ENCODE results near the gene GRM8.
"Not testable (repeated sequence)": the region's sequence is repeated elsewhere in the genome, so short reads cannot be mapped to it uniquely, and the experiment has no call there.

Gene GRM8

GRCh38 chr7:126876536-126876935, 376.2 kb downstream of the GRM8 start:
- H3K4me3 Mint-ChIP-seq; intact Hi-C loops (cut with micrococcal nuclease); H3K36me3 Mint-ChIP-seq (ENCODE audit: low read depth); H3K27me3 Mint-ChIP-seq; H3K4me1 Mint-ChIP-seq (ENCODE audit: low read depth); H3K27ac Mint-ChIP-seq; H3K9me3 Mint-ChIP-seq: not testable (repeated sequence)

GRCh38 chr7:126856691-126857291, 395.9 kb downstream of the GRM8 start:
- Mint-ChIP-seq H3K27ac (no peak overlapping the region), H3K9me3 (no peaks in the 10 kb centered on the region), H3K4me1 (ENCODE audit: low read depth) (no peaks in the 10 kb centered on the region), H3K27me3 (peaks cover 1% of the 10 kb centered on the region), H3K36me3 (ENCODE audit: low read depth) (no peaks in the 10 kb centered on the region), H3K4me3 (no peak overlapping the region)
- intact Hi-C loops (cut with micrococcal nuclease): loop anchor here (5.0 kb wide), 1 partner anchor 656 kb away; no protein-coding TSS in a partner anchor

GRCh38 chr7:126845331-126845730, 407.4 kb downstream of the GRM8 start:
- no peaks in the 10 kb centered on the region for H3K9me3 Mint-ChIP-seq
- H3K27me3 Mint-ChIP-seq: no peaks in the 10 kb centered on the region
- H3K4me1 Mint-ChIP-seq (ENCODE audit: low read depth): no peaks in the 10 kb centered on the region
- intact Hi-C loops (cut with micrococcal nuclease): no loop called here
- H3K36me3 Mint-ChIP-seq (ENCODE audit: low read depth): no peaks in the 10 kb centered on the region
- H3K4me3 Mint-ChIP-seq: no peak overlapping the region
- H3K27ac Mint-ChIP-seq: no peak overlapping the region

- H3K4me3 Mint-ChIP-seq: no peak overlapping the region
- H3K36me3 Mint-ChIP-seq (ENCODE audit: low read depth): no peaks in the 10 kb centered on the region
- intact Hi-C loops (cut with micrococcal nuclease): no loop called here
- no peaks in the 10 kb centered on the region for H3K27me3 Mint-ChIP-seq
- H3K27ac Mint-ChIP-seq: no peak overlapping the region
- H3K4me1 Mint-ChIP-seq (ENCODE audit: low read depth): no peaks in the 10 kb centered on the region
- H3K9me3 Mint-ChIP-seq: no peaks in the 10 kb centered on the region
Measured at GRCh38 chr7:126843883-126844282, 408.9 kb downstream of the GRM8 start.

GRCh38 chr7:126843336-126843735, 409.4 kb downstream of the GRM8 start:
- Mint-ChIP-seq H3K36me3 (ENCODE audit: low read depth) (no peaks in the 10 kb centered on the region), H3K27ac (no peak overlapping the region), H3K4me1 (ENCODE audit: low read depth) (no peaks in the 10 kb centered on the region), H3K9me3 (no peaks in the 10 kb centered on the region), H3K27me3 (no peaks in the 10 kb centered on the region), H3K4me3 (no peak overlapping the region)
- intact Hi-C loops (cut with micrococcal nuclease): no loop called here

GRCh38 chr7:126842451-126842850, 410.3 kb downstream of the GRM8 start:
- Mint-ChIP-seq H3K27me3 (no peaks in the 10 kb centered on the region), H3K4me1 (ENCODE audit: low read depth) (no peaks in the 10 kb centered on the region), H3K4me3 (no peak overlapping the region), H3K36me3 (ENCODE audit: low read depth) (no peaks in the 10 kb centered on the region), H3K27ac (no peak overlapping the region), H3K9me3 (no peaks in the 10 kb centered on the region)
- intact Hi-C loops (cut with micrococcal nuclease): no loop called here

- Mint-ChIP-seq H3K36me3 (ENCODE audit: low read depth) (no peaks in the 10 kb centered on the region), H3K9me3 (no peaks in the 10 kb centered on the region), H3K4me3 (no peak overlapping the region)
Measured at GRCh38 chr7:126840869-126841268, 411.9 kb downstream of the GRM8 start.

GRCh38 chr7:126839624-126840023, 413.1 kb downstream of the GRM8 start:
- no peaks in the 10 kb centered on the region for H3K4me1 Mint-ChIP-seq (ENCODE audit: low read depth)
- no peaks in the 10 kb centered on the region for H3K9me3 Mint-ChIP-seq
- H3K4me3 Mint-ChIP-seq: no peak overlapping the region
- H3K27ac Mint-ChIP-seq: no peak overlapping the region
- no peaks in the 10 kb centered on the region for H3K27me3 Mint-ChIP-seq
- no peaks in the 10 kb centered on the region for H3K36me3 Mint-ChIP-seq (ENCODE audit: low read depth)
- intact Hi-C loops (cut with micrococcal nuclease): no loop called here

More at GRCh38 chr7:126840869-126841268, 411.9 kb downstream of the GRM8 start:
- no peaks in the 10 kb centered on the region for H3K4me1 Mint-ChIP-seq (ENCODE audit: low read depth)
- no peak overlapping the region for H3K27ac Mint-ChIP-seq
- no peaks in the 10 kb centered on the region for H3K27me3 Mint-ChIP-seq
- intact Hi-C loops (cut with micrococcal nuclease): no loop called here

- Mint-ChIP-seq H3K36me3 (ENCODE audit: low read depth) (no peaks in the 10 kb centered on the region), H3K27me3 (no peaks in the 10 kb centered on the region), H3K9me3 (no peaks in the 10 kb centered on the region), H3K27ac (no peak overlapping the region), H3K4me1 (ENCODE audit: low read depth) (no peaks in the 10 kb centered on the region), H3K4me3 (no peak overlapping the region)
- intact Hi-C loops (cut with micrococcal nuclease): no loop called here
Measured at GRCh38 chr7:126838194-126838593, 414.5 kb downstream of the GRM8 start.

- H3K27ac Mint-ChIP-seq; H3K27me3 Mint-ChIP-seq; H3K36me3 Mint-ChIP-seq (ENCODE audit: low read depth); intact Hi-C loops (cut with micrococcal nuclease); H3K4me1 Mint-ChIP-seq (ENCODE audit: low read depth); H3K4me3 Mint-ChIP-seq: not testable (repeated sequence)
- peaks cover 25% of the 10 kb centered on the region for H3K9me3 Mint-ChIP-seq
Measured at GRCh38 chr7:126831241-126831640, 421.5 kb downstream of the GRM8 start.

- Mint-ChIP-seq H3K27ac (no peak overlapping the region), H3K4me3 (no peak overlapping the region), H3K27me3 (no peaks in the 10 kb centered on the region), H3K36me3 (ENCODE audit: low read depth) (no peaks in the 10 kb centered on the region), H3K4me1 (ENCODE audit: low read depth) (no peaks in the 10 kb centered on the region), H3K9me3 (no peaks in the 10 kb centered on the region)
- intact Hi-C loops (cut with micrococcal nuclease): no loop called here
Measured at GRCh38 chr7:126820925-126821324, 431.8 kb downstream of the GRM8 start.

- Mint-ChIP-seq H3K4me1 (ENCODE audit: low read depth) (no peaks in the 10 kb centered on the region), H3K36me3 (ENCODE audit: low read depth) (no peaks in the 10 kb centered on the region), H3K4me3 (no peak overlapping the region), H3K27me3 (no peaks in the 10 kb centered on the region), H3K27ac (no peak overlapping the region), H3K9me3 (no peaks in the 10 kb centered on the region)
- intact Hi-C loops (cut with micrococcal nuclease): no loop called here
Measured at GRCh38 chr7:126819197-126819484, 433.6 kb downstream of the GRM8 start.

- intact Hi-C loops (cut with micrococcal nuclease): no loop called here
- H3K4me1 Mint-ChIP-seq (ENCODE audit: low read depth): no peaks in the 10 kb centered on the region
- H3K36me3 Mint-ChIP-seq (ENCODE audit: low read depth): no peaks in the 10 kb centered on the region
- no peak overlapping the region for H3K4me3 Mint-ChIP-seq
- no peaks in the 10 kb centered on the region for H3K27me3 Mint-ChIP-seq
- H3K27ac Mint-ChIP-seq: no peak overlapping the region
- no peaks in the 10 kb centered on the region for H3K9me3 Mint-ChIP-seq
Measured at GRCh38 chr7:126818393-126819196, 434.1 kb downstream of the GRM8 start.

GRCh38 chr7:126809188-126809587, 443.6 kb downstream of the GRM8 start:
- Mint-ChIP-seq H3K9me3 (no peaks in the 10 kb centered on the region), H3K36me3 (ENCODE audit: low read depth) (no peaks in the 10 kb centered on the region), H3K27ac (no peak overlapping the region), H3K4me3 (no peak overlapping the region), H3K27me3 (no peaks in the 10 kb centered on the region), H3K4me1 (ENCODE audit: low read depth) (no peaks in the 10 kb centered on the region)
- intact Hi-C loops (cut with micrococcal nuclease): no loop called here

- Mint-ChIP-seq H3K27ac (no peak overlapping the region), H3K4me3 (no peak overlapping the region), H3K27me3 (no peaks in the 10 kb centered on the region), H3K9me3 (no peaks in the 10 kb centered on the region), H3K4me1 (ENCODE audit: low read depth) (no peaks in the 10 kb centered on the region), H3K36me3 (ENCODE audit: low read depth) (no peaks in the 10 kb centered on the region)
- intact Hi-C loops (cut with micrococcal nuclease): no loop called here
Measured at GRCh38 chr7:126806614-126807013, 446.1 kb downstream of the GRM8 start.
